GM18505 (cell line): ENCODE results near the gene PIGO.

Experiments used
- ATAC-seq: cut with Tn5 transposase; IDR thresholded peaks from one replicate; pipeline ENCODE4 v1.9.1; 2021; ENCODE audit not compliant: unreplicated experiment
- POLR2A ChIP-seq: IDR thresholded peaks from 4 replicates; pipeline ENCODE4 v1.6.1; 2011; ENCODE audit warnings: borderline replicate concordance; ENCODE audit not compliant: insufficient read depth, insufficient read length; ENCODE audit errors: extremely low read depth

Gene PIGO

DNA sequence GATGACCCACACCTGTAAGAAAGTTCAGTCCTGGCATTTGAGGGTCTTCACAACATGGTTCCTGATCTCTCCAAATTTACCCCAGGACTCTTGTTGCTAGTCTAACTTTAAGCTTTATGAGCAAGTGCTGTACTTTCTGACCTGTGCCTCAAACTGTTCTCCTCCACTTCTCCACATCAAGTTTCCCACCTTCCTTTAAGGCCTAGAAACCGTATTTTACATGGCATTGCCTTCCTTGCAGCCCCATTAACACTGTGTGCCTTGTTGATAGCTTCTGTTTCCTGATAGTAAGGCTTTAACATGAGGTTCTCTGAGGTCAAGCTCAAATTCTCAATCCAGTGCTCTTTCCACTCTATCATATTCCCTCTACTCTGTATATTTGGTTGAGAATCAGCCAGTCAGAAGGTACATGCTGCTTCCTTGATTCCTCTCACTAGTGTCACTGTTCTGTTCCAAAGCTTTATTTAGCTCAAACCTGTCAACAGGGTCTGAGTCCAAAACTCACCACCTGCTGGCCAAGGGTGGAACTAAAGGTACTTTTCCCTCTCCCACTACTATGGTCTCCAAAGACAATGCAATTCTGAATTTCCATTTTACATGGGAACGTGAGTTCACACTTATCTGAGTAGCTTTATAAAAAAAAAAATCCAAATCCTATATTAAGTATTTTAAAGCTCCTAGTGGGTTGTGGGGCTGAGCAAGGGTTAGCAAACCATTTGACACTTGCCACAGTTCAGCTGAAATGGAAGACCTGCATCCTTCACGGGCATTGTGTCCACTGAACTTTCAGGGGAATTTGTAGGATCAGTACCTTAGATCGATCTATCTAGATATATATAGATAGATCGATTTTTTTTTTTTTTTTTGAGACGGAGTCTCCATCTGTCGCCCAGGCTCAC, 45.1 kb downstream of the PIGO start:
- ATAC-seq, result no peak
- TF ChIP-seq POLR2A, result no peak

DNA sequence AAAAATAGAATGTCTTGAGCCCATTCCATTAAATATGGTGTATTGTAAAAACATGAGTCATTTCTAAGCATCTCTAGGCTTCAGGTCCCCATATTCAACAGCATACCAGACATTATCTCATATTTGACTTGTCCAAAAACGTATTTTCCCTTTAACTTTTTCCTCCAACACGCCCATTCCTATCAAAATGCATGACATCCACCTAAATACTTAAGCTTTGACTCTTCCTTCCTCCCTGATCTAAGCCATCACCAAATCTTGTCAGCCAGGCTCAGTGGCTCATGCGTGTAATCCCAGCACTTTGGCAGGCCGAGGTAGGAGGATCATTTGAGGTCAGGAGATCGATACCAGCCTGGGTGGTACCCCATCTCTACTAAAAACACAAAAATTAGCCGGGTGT, 47.9 kb downstream of the PIGO start:
- ATAC-seq, result no peak
- TF ChIP-seq POLR2A, result no peak

GRCh38 chr9:35044071-35044470, 52.3 kb downstream of the PIGO start:
- no peak for ATAC-seq

DNA sequence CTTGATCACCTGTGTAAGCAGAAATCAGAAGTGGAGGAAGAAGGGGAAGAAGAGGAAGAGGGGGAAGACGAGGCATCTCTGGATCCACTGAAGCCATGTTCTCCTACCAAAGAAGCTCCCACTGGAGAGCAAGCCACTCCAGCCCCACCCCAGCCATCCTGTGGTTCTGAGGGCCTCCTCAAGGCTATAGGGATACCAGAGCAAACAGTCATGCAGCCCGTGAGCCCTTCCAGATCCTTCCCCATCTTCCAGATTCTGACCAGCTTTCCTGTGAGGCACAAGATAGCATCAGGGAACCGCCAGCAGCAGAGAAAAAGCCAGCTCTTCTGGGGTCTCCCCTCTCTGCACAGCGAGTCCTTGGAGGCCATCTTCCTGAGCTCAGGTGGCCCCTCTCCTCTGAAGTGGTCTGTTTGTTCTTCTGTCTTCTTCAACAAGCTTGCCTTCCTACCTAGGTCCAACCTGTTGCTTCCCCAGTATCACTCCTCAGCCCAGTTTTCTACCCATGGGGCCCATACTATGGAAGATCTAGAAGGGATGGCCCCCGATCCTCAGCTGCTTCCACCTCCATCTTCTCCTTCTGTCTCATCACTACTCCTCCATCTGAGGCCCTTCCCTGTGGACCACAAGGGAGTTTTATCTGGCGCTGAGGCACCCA, 53.4 kb downstream of the PIGO start:
- ATAC-seq, result no peak
- TF ChIP-seq POLR2A, result no peak

More at GRCh38 chr9:35044071-35044470, 52.3 kb downstream of the PIGO start:
- TF ChIP-seq POLR2A, result no peak

- no peak for TF ChIP-seq POLR2A
- ATAC-seq, result no peak
Observed at GRCh38 chr9:35042081-35042604, 54.2 kb downstream of the PIGO start.
